H1 (cell line): ENCODE data around the gene HEXIM1. TPM values are rescaled to one million over a fixed set of nuclear protein-coding genes. Genes with fewer than 3 reads are reported as not detected.

Experiments used
- CBX8 ChIP-seq: fragments of 300-800, 300-1000 bp; sonication (generic); IDR thresholded peaks from 2 replicates; pipeline ENCODE4 v1.7.1; 2016; ENCODE audit warnings: low read depth, low read length, borderline replicate concordance
- POU5F1 ChIP-seq: IDR thresholded peaks from 2 replicates; pipeline ENCODE4 v1.6.1; 2011; ENCODE audit warnings: low read depth, mild to moderate bottlenecking, low read length, moderate library complexity
- TAF7 ChIP-seq: optimal IDR thresholded peaks from 2 replicates; pipeline ENCODE3; 2011; ENCODE audit warnings: low read depth, mild to moderate bottlenecking, inconsistent platforms, low read length, moderate library complexity, borderline replicate concordance
- polyA plus RNA-seq, 7 experiments: library from polyadenylated mRNA; depleted of rRNA in 3 of 7; stranded (reverse) in 5 of 7; unstranded in 2 of 7; fragments of >200 nt in 5 of 7; fragments of 200-250 nt in 2 of 7; gene quantifications; 1 replicate in 5 of 7; 2 replicates in 1 of 7; 4 replicates in 1 of 7; pipeline versions ENCODE4 v1.2.1 to v1.2.3, GENCODE V29; 2011 to 2013; ENCODE audit warnings: missing spikeins in 2 of 7, mixed read lengths in 2 of 7
- total RNA-seq: library from RNA; stranded (reverse); fragmentation: NEBNext Ultra II Directional; extraction: Animal tissue kit (Norgen Biotek cat#: 25700); gene quantifications from 2 replicates; pipeline ENCODE4 v1.2.1, GENCODE V29; 2021

The HEXIM1 gene
- total and polyA plus RNA-seq, 2 of the 8 experiments (the other 6 are each of a cell fraction or from before 2014, with no cell fraction given): 9.1 to 38.3 TPM

DNA sequence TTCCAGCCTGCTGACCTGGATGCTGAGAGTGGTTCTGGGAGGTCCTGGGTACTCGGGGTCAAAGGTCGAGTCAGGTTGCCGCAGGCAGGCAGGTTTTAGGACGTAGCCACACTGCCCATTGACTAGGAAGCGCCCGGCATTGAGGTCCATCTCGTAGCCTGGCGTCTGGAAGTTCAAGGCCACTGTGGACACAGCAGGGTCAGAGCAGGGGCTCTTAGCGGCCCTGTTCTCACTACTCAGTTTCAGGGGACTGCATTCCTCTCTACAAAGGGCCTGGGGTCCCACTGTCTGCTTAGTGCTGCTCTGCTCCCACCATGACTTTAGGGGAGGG, 34.9 kb upstream of the HEXIM1 start (continued):
- TF ChIP-seq CBX8 (no peak), POU5F1 (no peak), TAF7 (no peak)
